ENCODE measurements around the gene XPNPEP3. TPM values are rescaled to one million over a fixed set of nuclear protein-coding genes. Genes with fewer than 3 reads are reported as not detected.

XPNPEP3 gene
- total and polyA plus RNA-seq, 2 donors (not counting 3 experiments of a cell fraction or from before 2014, with no cell fraction given): 12.3 to 21.2 TPM

- Histone ChIP-seq H3K4me2 (ENCODE audit: insufficient read depth, low read length) (peak overlapping the region; percentile 95), H3K27ac (ENCODE audit: insufficient read depth, low read depth, low read length) (peak overlapping the region; percentile 93), H3K79me2 (ENCODE audit: control insufficient read depth, insufficient read depth, low read length) (peaks cover 63% of the 10 kb centered on the region), H3K4me1 (ENCODE audit: control insufficient read depth, extremely low read depth, insufficient read depth, low read length) (peaks cover 27% of the 10 kb centered on the region), H3K27me3 (ENCODE audit: control insufficient read depth in 2 of 2, insufficient read depth in 2 of 2, low read length in 2 of 2) (no peaks in the 10 kb centered on the region), H3K9me3 (replicated peaks; ENCODE audit: control insufficient read depth, insufficient read depth, low read length) (no peaks in the 10 kb centered on the region), H3K36me3 (ENCODE audit: control insufficient read depth in 2 of 2, extremely low read depth in 1 of 2, insufficient read depth in 2 of 2, low read length in 2 of 2) (peaks cover 0 to 2% of the 10 kb centered on the region in 2 experiments), H3K4me3 (replicated peaks in 1 of 3; ENCODE audit: insufficient read depth in 1 of 3, low read depth in 1 of 3, low read length in 3 of 3) (peak overlapping the region; percentile 80 to 99 (median 94)), H3K9me1 (replicated peaks; ENCODE audit: control insufficient read depth, extremely low read depth, insufficient read depth, low read length) (no peaks in the 10 kb centered on the region), H3K9ac (replicated peaks; ENCODE audit: extremely low read depth, insufficient read depth, low read length) (peak overlapping the region; percentile 86), H4K20me1 (replicated peaks; ENCODE audit: control insufficient read depth, extremely low read depth, insufficient read depth, low read length) (peaks cover under 1% of the 10 kb centered on the region), H2AFZ (ENCODE audit: low read depth, low read length) (peak overlapping the region; percentile 37)
- POLR2A ChIA-PET: interaction anchor here (0.8 kb wide), 1 partner anchor 10 kb away, joined by 4 read pairs; no protein-coding TSS in a partner anchor
- no peak for FAIRE-seq
- intact Hi-C loops (cut with micrococcal nuclease) (loop anchor here (2.0 kb wide), 2 partner anchors 39 to 41 kb away; partner anchors contain the start of gene SLC25A17), dilution Hi-C loops (cut with MboI; ENCODE audit: extremely low pct_ligation_motif_present, low sequenced_read_pairs) (no loop called here)
- no peak for DNase-seq (ENCODE audit: low read depth, low spot score)
- TSS peak; percentile 83 for BruUV-seq (replicated peaks)
- CTCF ChIA-PET: interaction anchor here (0.6 to 1.5 kb wide), 5 partner anchors 10 to 42 kb away, joined by 3 to 7 read pairs (median 3); partner anchors contain the start of gene SLC25A17
- TF ChIP-seq EZH2 (IDR thresholded peaks at IDR 0.05; ENCODE audit: borderline replicate concordance, low read depth, low read length, severe bottlenecking): no peak
- TF ChIP-seq POLR2A (IDR thresholded peaks at IDR 0.05; ENCODE audit: low read depth, low read length): no peak
- TF ChIP-seq POLR2AphosphoS5 (IDR thresholded peaks at IDR 0.05; ENCODE audit: insufficient read depth, low read depth, low read length): no peak
- TF ChIP-seq MAX (IDR thresholded peaks at IDR 0.05; ENCODE audit: insufficient read depth, insufficient read length): no peak
- TF ChIP-seq GATA2 (IDR thresholded peaks at IDR 0.05; ENCODE audit: insufficient read depth, insufficient read length, low read depth, low read length): no peak
- TF ChIP-seq CTCF (IDR thresholded peaks at IDR 0.05; ENCODE audit: extremely low read depth in 1 of 2, insufficient read depth in 1 of 2, low read depth in 1 of 2, low read length in 2 of 2): no peak
- no peak for TF ChIP-seq JUN (IDR thresholded peaks at IDR 0.05; ENCODE audit: borderline replicate concordance, insufficient read depth, insufficient read length, low read depth)
- TF ChIP-seq MYC (IDR thresholded peaks at IDR 0.05; ENCODE audit: low read depth, low read length): no peak
- no peak for TF ChIP-seq FOS (IDR thresholded peaks at IDR 0.05; ENCODE audit: borderline replicate concordance, insufficient read depth, low read length)
These were observed 434 bp downstream of the XPNPEP3 start for GRCh38 chr22:40857309-40857855.
